Keratinocyte (primary cell): ENCODE data around the gene SIRT7.

Experiments
- EZH2 ChIP-seq: IDR thresholded peaks from one replicate; pipeline ENCODE4 v1.6.1; 2012; ENCODE audit warnings: inconsistent platforms, mild to moderate bottlenecking, low read length, moderate library complexity
- TF ChIP-seq, protein P1 (sequence below), 3 experiments: IDR thresholded peaks in 1 of 3; conservative IDR thresholded peaks in 1 of 3; optimal IDR thresholded peaks in 1 of 3; 2 replicates in 2 of 3; 3 replicates in 1 of 3; pipeline versions ENCODE3 to v1.5.1; 2011; ENCODE audit warnings: low read length in 3 of 3, mild to moderate bottlenecking in 3 of 3, moderate library complexity in 2 of 3, control low read depth in 1 of 3, inconsistent platforms in 1 of 3; ENCODE audit not compliant: insufficient read depth in 2 of 3; ENCODE audit errors: extremely low read depth in 1 of 3

DNA sequence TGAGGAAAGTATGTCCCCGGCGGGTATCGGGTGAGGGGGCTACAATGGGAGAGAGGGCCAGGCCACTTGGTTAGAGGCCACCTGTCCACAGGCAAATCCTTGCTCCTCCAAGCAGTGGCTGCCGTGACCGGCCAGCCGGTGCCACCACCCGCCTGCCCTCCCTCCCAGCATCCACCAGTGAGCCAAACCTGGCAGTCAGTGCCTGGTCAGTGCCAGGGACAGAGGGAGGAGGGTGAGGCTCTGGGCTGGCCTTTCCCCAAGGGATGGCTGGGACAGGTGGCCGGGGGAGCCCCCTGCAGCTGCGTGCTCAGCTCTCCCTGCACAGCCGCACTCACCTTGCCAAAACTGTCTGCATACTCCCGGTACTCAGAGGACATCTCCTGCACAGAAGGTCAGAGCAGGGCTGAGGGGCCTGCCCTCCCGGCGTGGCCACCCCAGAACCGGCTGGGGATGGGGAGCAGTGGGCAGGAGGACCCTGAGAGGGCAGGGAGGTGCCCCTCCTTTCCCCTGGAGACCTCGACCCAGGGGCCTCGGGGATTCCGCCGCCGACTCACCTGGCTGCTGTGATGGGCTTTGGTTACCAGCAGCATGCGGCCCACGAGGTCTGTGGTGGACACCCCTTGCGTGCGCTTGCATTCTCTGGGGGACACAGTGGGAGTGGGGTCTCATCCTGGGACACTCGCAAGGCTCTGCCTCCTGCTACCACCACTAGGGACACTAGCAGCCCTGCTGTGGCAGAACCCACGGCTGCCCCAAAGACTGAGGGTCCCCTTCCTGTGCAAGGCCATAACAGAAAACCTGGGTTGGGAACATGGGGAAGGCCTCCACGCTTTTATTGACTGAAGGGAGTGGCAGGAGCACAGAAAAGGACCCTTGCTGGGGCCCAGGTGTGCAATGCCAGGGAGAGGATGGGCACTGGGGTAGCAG is 10.5 kb downstream of the SIRT7 start:
- no peak for TF ChIP-seq EZH2
- TF ChIP-seq, protein P1, sequence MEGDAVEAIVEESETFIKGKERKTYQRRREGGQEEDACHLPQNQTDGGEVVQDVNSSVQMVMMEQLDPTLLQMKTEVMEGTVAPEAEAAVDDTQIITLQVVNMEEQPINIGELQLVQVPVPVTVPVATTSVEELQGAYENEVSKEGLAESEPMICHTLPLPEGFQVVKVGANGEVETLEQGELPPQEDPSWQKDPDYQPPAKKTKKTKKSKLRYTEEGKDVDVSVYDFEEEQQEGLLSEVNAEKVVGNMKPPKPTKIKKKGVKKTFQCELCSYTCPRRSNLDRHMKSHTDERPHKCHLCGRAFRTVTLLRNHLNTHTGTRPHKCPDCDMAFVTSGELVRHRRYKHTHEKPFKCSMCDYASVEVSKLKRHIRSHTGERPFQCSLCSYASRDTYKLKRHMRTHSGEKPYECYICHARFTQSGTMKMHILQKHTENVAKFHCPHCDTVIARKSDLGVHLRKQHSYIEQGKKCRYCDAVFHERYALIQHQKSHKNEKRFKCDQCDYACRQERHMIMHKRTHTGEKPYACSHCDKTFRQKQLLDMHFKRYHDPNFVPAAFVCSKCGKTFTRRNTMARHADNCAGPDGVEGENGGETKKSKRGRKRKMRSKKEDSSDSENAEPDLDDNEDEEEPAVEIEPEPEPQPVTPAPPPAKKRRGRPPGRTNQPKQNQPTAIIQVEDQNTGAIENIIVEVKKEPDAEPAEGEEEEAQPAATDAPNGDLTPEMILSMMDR (optimal IDR thresholded peaks at IDR 0.05 in 1 of 3, IDR thresholded peaks at IDR 0.05 in 1 of 3, conservative IDR thresholded peaks at IDR 0.05 in 1 of 3; ENCODE audit: extremely low read depth in 1 of 3, insufficient read depth in 2 of 3, low read length in 3 of 3): peak in 1 of 3 experiments; percentile 20
